Measurements from ENCODE around the gene SSNA1. TPM values are rescaled to one million over a fixed set of nuclear protein-coding genes. Genes with fewer than 3 reads are reported as not detected.

The SSNA1 gene
- total RNA-seq, 1 donor from 2014 or later, result 40.9 TPM

GRCh38 chr9:137194909-137195308 lies 6.4 kb downstream of the SSNA1 start:
- no peak for TF ChIP-seq CTCF (IDR thresholded peaks at IDR 0.05; ENCODE audit: unreplicated experiment)
- no peak overlapping the region for H3K4me3 Mint-ChIP-seq
- peaks cover 24% of the 10 kb centered on the region for H3K4me1 Mint-ChIP-seq
- H3K36me3 Mint-ChIP-seq, result peaks cover 1% of the 10 kb centered on the region
- H3K27ac Mint-ChIP-seq, result no peak overlapping the region
- DNase-seq (ENCODE audit: low spot score in 2 of 2, unreplicated experiment in 2 of 2), result no peak
- no peaks in the 10 kb centered on the region for H3K27me3 Mint-ChIP-seq (ENCODE audit: low read depth)
- H3K9me3 Mint-ChIP-seq, result no peaks in the 10 kb centered on the region

GRCh38 chr9:137195525-137196220 lies 7.2 kb downstream of the SSNA1 start:
- TF ChIP-seq CTCF (IDR thresholded peaks at IDR 0.05; ENCODE audit: unreplicated experiment), result no peak
- no peak overlapping the region for H3K27ac Mint-ChIP-seq
- no peaks in the 10 kb centered on the region for H3K27me3 Mint-ChIP-seq (ENCODE audit: low read depth)
- H3K4me3 Mint-ChIP-seq, result no peak overlapping the region
- peaks cover 21% of the 10 kb centered on the region for H3K4me1 Mint-ChIP-seq
- no peak for DNase-seq (ENCODE audit: low spot score in 2 of 2, unreplicated experiment in 2 of 2)
- H3K9me3 Mint-ChIP-seq, result no peaks in the 10 kb centered on the region
- H3K36me3 Mint-ChIP-seq, result no peaks in the 10 kb centered on the region

- TF ChIP-seq CTCF (IDR thresholded peaks at IDR 0.05; ENCODE audit: unreplicated experiment), result no peak
- Mint-ChIP-seq H3K9me3 (no peaks in the 10 kb centered on the region), H3K27ac (no peak overlapping the region), H3K36me3 (no peaks in the 10 kb centered on the region), H3K4me1 (peaks cover 33% of the 10 kb centered on the region), H3K4me3 (peak overlapping the region; percentile 48), H3K27me3 (ENCODE audit: low read depth) (no peaks in the 10 kb centered on the region)
- DNase-seq (ENCODE audit: low spot score in 2 of 2, unreplicated experiment in 2 of 2), result no peak
Observed at GRCh38 chr9:137198051-137198901, 9.8 kb downstream of the SSNA1 start.

- H3K4me1 Mint-ChIP-seq, result peaks cover 34% of the 10 kb centered on the region
- H3K4me3 Mint-ChIP-seq, result peak overlapping the region; percentile 48
- TF ChIP-seq CTCF (IDR thresholded peaks at IDR 0.05; ENCODE audit: unreplicated experiment), result no peak
- H3K27ac Mint-ChIP-seq, result no peak overlapping the region
- no peaks in the 10 kb centered on the region for H3K27me3 Mint-ChIP-seq (ENCODE audit: low read depth)
- no peaks in the 10 kb centered on the region for H3K36me3 Mint-ChIP-seq
- no peaks in the 10 kb centered on the region for H3K9me3 Mint-ChIP-seq
- DNase-seq (ENCODE audit: low spot score in 2 of 2, unreplicated experiment in 2 of 2), result no peak
Observed at GRCh38 chr9:137198902-137199283, 10.4 kb downstream of the SSNA1 start.

- no peaks in the 10 kb centered on the region for H3K36me3 Mint-ChIP-seq
- peak overlapping the region; percentile 82 for H3K27ac Mint-ChIP-seq
- DNase-seq (ENCODE audit: low spot score in 2 of 2, unreplicated experiment in 2 of 2), result no peak
- no peaks in the 10 kb centered on the region for H3K27me3 Mint-ChIP-seq (ENCODE audit: low read depth)
- no peaks in the 10 kb centered on the region for H3K9me3 Mint-ChIP-seq
- peaks cover 41% of the 10 kb centered on the region for H3K4me1 Mint-ChIP-seq
- H3K4me3 Mint-ChIP-seq, result peak overlapping the region; percentile 83
- TF ChIP-seq CTCF (IDR thresholded peaks at IDR 0.05; ENCODE audit: unreplicated experiment), result no peak
Observed at GRCh38 chr9:137199411-137200121, 11.1 kb downstream of the SSNA1 start.

Measured in mesothelial cell of epicardium (in vitro differentiated cells).